Mesothelial cell of epicardium (in vitro differentiated cells): ENCODE results near the gene ARHGEF40. TPM values are rescaled to one million over a fixed set of nuclear protein-coding genes. Genes with fewer than 3 reads are reported as not detected.
"Not testable (repeated sequence)": the region's sequence is repeated elsewhere in the genome, so short reads cannot be mapped to it uniquely, and the experiment has no call there.

Source experiments
- DNase-seq, 2 experiments: peaks; one replicate each; pipeline ENCODE4 v3.0.0; 2021; ENCODE audit warnings: low spot score in 2 of 2; ENCODE audit not compliant: unreplicated experiment in 2 of 2
- H3K27ac Mint-ChIP-seq: 2 replicates; pipeline ENCODE4 v1.8.0; 2021; ENCODE audit warnings: mixed read lengths
- H3K27me3 Mint-ChIP-seq: 2 replicates; pipeline ENCODE4 v1.8.0; 2021; ENCODE audit warnings: low read depth, mixed read lengths
- H3K36me3 Mint-ChIP-seq: 2 replicates; pipeline ENCODE4 v1.8.0; 2021; ENCODE audit warnings: mixed read lengths
- H3K4me1 Mint-ChIP-seq: 2 replicates; pipeline ENCODE4 v1.8.0; 2021; ENCODE audit warnings: mixed read lengths
- H3K4me3 Mint-ChIP-seq: 2 replicates; pipeline ENCODE4 v1.8.0; 2021; ENCODE audit warnings: mild to moderate bottlenecking, moderate library complexity, mixed read lengths
- H3K9me3 Mint-ChIP-seq: 2 replicates; pipeline ENCODE4 v1.8.0; 2021; ENCODE audit warnings: mixed read lengths
- total RNA-seq: library from RNA; stranded (reverse); gene quantifications from 3 replicates; pipeline ENCODE4 v1.2.1, GENCODE V29; 2021
- TF ChIP-seq, protein P1 (sequence below): fragments of 200-600 bp; sonication (generic); IDR thresholded peaks from one replicate; pipeline ENCODE4 v1.5.0; 2021; ENCODE audit warnings: antibody characterized with exemption; ENCODE audit not compliant: unreplicated experiment

ARHGEF40 gene
- total RNA-seq, 1 donor from 2014 or later, result 96.2 TPM

DNA sequence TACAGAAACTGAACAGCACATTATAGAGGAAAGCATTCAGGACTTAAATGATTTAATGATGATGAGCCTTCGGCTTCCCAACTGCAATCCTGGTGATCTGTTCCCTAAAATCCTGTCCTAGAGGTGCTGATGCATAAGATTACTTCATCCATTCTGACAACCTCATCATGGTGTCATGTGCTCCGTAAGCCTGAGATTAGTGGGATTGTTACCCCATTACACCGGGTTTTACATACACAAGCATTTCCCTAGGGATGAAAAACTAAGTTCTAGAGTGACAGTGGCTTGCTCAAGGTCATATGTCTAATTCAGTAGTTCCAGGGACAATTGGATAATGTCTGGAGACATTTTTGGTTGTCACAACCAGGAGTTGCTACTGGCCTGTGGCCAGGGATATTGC, 32.9 kb upstream of the ARHGEF40 start:
- no peak overlapping the region for H3K27ac Mint-ChIP-seq
- no peak for DNase-seq
- H3K4me3 Mint-ChIP-seq, result no peak overlapping the region
- H3K9me3 Mint-ChIP-seq, result peaks cover 5% of the 10 kb centered on the region
- H3K36me3 Mint-ChIP-seq, result no peaks in the 10 kb centered on the region
- H3K4me1 Mint-ChIP-seq, result peaks cover 44% of the 10 kb centered on the region
- TF ChIP-seq, protein P1, sequence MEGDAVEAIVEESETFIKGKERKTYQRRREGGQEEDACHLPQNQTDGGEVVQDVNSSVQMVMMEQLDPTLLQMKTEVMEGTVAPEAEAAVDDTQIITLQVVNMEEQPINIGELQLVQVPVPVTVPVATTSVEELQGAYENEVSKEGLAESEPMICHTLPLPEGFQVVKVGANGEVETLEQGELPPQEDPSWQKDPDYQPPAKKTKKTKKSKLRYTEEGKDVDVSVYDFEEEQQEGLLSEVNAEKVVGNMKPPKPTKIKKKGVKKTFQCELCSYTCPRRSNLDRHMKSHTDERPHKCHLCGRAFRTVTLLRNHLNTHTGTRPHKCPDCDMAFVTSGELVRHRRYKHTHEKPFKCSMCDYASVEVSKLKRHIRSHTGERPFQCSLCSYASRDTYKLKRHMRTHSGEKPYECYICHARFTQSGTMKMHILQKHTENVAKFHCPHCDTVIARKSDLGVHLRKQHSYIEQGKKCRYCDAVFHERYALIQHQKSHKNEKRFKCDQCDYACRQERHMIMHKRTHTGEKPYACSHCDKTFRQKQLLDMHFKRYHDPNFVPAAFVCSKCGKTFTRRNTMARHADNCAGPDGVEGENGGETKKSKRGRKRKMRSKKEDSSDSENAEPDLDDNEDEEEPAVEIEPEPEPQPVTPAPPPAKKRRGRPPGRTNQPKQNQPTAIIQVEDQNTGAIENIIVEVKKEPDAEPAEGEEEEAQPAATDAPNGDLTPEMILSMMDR, result no peak
- H3K27me3 Mint-ChIP-seq, result no peaks in the 10 kb centered on the region

DNA sequence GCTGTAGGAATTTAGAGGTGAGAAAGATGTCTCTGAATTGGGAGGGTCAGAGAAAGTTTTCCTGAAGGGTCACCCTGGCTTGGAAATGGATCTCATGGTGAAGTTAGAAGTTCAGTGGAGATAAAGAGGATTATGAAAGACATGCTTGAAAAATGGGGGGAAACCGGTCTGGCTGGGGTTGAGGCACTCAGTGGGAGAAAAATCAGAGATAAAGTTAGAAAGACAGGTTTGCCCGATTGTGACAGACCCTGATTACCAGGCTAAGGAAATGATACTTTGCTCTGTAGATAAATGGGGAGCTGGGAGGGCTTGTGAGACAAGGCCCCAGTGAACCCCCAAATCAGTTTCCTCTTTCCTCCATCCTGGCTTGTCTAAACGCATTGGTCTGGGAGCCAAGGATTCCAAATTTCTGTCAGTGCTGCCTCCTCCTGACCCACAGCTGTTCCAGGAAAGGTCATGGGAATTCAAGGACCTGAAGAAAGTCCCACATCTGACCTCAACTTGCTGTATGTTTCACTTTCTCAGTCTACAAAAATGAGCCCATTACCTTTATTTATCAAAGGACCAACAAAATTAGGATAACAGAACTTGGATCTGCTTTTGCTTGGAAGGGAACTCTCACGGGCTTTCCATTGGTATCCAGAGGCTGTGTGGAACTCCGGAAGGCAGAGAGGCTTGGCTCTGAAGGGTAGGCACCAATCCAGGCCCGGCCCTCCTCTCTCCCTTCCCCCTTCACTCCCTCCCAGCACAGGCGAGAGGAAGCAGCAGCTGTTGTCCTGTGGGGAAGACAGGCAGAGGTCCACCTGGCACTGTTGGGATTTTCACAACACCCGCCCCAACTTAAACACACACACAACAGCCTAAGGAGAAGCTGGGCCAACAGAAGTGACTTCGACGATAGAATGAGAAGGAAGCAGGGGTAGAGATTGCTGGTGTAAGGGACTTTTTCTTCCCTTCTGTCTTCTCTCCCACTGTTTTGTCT, 31.4 kb upstream of the ARHGEF40 start:
- peak overlapping the region; percentile 15 for H3K4me3 Mint-ChIP-seq
- TF ChIP-seq, protein P1, result no peak
- no peaks in the 10 kb centered on the region for H3K27me3 Mint-ChIP-seq
- peak in 1 of 2 experiments; percentile 50 for DNase-seq
- peaks cover 58% of the 10 kb centered on the region for H3K4me1 Mint-ChIP-seq
- no peaks in the 10 kb centered on the region for H3K9me3 Mint-ChIP-seq
- no peaks in the 10 kb centered on the region for H3K36me3 Mint-ChIP-seq
- H3K27ac Mint-ChIP-seq, result peak overlapping the region; percentile 80

DNA sequence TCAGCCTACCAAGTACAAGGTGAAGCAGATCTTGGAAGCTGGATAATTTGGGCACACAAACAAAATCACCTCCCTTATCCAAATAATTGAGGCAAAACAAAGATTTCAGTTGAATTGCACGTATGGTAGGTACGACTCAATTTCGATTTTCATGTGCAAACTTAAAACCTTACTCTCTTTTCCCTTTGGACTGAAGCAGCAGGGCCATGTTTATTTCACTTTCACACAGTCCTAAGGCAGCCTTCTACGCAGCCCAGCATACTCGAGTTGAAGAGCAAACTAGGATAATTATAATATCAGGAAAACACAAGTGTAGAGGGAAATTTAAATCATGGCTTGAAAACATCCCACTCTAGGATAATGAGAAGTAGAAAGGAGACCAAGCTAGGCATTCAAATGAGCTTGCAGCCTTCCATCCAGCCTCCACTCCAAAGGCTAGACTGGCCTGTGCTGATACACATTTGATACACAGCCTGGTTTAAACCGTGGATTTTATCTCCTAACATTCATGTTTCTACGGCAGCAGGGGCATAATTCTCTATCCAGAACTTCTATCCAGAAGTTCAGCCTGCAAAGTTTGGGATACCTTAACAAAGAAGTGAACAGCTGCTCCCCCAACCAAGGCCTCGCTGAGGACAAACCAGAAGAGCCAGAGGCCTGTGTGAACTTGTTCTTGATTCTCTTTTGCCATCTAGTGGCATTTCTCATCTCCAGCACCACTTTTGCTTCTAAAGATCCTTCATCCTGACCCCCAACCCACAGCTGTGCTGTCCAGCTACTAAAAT, 30.3 kb upstream of the ARHGEF40 start:
- Mint-ChIP-seq H3K4me1 (peaks cover 64% of the 10 kb centered on the region), H3K27me3 (no peaks in the 10 kb centered on the region), H3K36me3 (no peaks in the 10 kb centered on the region), H3K27ac (peak overlapping the region; percentile 80), H3K9me3 (no peaks in the 10 kb centered on the region), H3K4me3 (no peak overlapping the region)
- TF ChIP-seq, protein P1, result peak; percentile 24
- DNase-seq, result peak in 1 of 2 experiments; percentile 45

DNA sequence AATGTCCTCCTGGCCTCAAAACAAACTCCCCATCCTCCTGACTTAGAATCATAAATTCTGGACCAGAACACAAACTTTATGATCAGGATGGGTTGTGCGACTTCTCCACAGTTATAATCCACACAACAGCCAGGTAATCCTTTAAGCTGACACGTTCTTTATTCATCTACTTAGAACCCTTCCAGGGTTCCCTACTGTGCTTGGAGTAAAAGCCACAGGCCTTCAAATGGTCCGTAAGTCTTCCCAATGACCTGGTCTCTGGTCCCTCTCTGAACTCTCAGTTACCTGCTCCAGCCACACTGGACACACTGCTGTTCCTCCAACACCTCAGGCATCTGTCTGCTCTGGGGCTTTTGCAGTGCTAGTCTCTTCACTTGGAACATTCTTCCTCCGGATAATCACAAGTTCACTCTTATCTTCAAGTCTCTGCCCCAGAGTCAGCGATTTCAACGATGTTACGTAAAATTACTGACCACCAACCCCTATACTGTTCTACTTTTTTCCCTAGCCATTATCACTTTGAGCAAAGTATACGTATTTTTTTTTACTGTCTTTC, 29.7 kb upstream of the ARHGEF40 start:
- no peak overlapping the region for H3K27ac Mint-ChIP-seq
- H3K27me3 Mint-ChIP-seq, result no peaks in the 10 kb centered on the region
- no peak for DNase-seq
- H3K4me3 Mint-ChIP-seq, result no peak overlapping the region
- no peaks in the 10 kb centered on the region for H3K36me3 Mint-ChIP-seq
- TF ChIP-seq, protein P1, result no peak
- peaks cover 61% of the 10 kb centered on the region for H3K4me1 Mint-ChIP-seq
- H3K9me3 Mint-ChIP-seq, result no peaks in the 10 kb centered on the region

DNA sequence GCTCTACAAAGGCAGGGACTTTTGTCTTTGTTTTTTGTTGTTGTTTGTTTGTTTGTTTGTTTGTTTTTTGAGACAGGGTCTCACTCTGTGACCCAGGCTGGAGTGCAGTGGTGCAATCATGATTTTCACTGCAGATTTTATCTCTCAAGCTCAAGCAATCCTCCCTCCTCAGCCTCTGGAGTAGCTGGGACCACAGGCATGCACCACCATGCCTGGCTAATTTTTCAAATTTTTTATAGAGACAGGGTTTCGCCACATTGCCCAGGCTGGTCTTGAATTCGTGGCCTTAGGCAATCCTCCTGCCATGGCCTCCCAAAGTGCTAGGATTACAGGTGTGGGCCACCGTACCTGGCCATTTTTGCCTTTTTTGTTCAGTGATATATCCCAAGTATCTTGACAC, 29.2 kb upstream of the ARHGEF40 start:
- H3K36me3 Mint-ChIP-seq, DNase-seq, H3K27me3 Mint-ChIP-seq: not testable (repeated sequence)

More for the DNA sequence above, 29.2 kb upstream of the ARHGEF40 start:
- not testable (repeated sequence) for H3K9me3 Mint-ChIP-seq, H3K27ac Mint-ChIP-seq, H3K4me3 Mint-ChIP-seq
- peaks cover 61% of the 10 kb centered on the region for H3K4me1 Mint-ChIP-seq
